Loucy (cell line): ENCODE data around the gene BRD3OS.

ENCODE experiments used
- H2AFZ ChIP-seq: fragments of 200-600 bp; sonication (generic); 2 replicates; pipeline ENCODE4 v1.6.0; 2016; ENCODE audit warnings: antibody characterized with exemption, mild to moderate bottlenecking, low read length, moderate library complexity
- H3F3A ChIP-seq: fragments of 200-600 bp; 2 replicates; pipeline ENCODE4 v1.6.0; 2016; ENCODE audit warnings: antibody characterized with exemption, low read depth, mild to moderate bottlenecking
- H3K27me3 ChIP-seq: fragments of 200-600 bp; sonication (generic); 2 replicates; pipeline ENCODE4 v1.6.1; 2014; ENCODE audit warnings: low read length, mild to moderate bottlenecking; ENCODE audit not compliant: insufficient read depth, poor library complexity, severe bottlenecking
- H3K36me3 ChIP-seq: fragments of 200-600 bp; sonication (generic); 2 replicates; pipeline ENCODE4 v1.6.1; 2016; ENCODE audit warnings: low read length; ENCODE audit not compliant: insufficient read depth
- H3K4me1 ChIP-seq: fragments of 200-600 bp; sonication (generic); 2 replicates; pipeline ENCODE4 v1.5.1; 2014; ENCODE audit warnings: low read length, mild to moderate bottlenecking; ENCODE audit not compliant: insufficient read depth, poor library complexity, severe bottlenecking
- H3K4me2 ChIP-seq: fragments of 200-600 bp; sonication (generic); 2 replicates; pipeline ENCODE4 v1.6.0; 2014; ENCODE audit warnings: antibody characterized with exemption, low read length, low read depth, mild to moderate bottlenecking; ENCODE audit not compliant: poor library complexity, severe bottlenecking
- H3K4me3 ChIP-seq: fragments of 200-600 bp; sonication (generic); 2 replicates; pipeline ENCODE4 v1.5.1; 2014; ENCODE audit warnings: low read length, mild to moderate bottlenecking, mixed read lengths; ENCODE audit not compliant: poor library complexity, severe bottlenecking
- H3K79me2 ChIP-seq: fragments of 200-600 bp; sonication (generic); 2 replicates; pipeline ENCODE4 v1.6.1; 2014; ENCODE audit warnings: low read length; ENCODE audit not compliant: insufficient read depth
- H3K9ac ChIP-seq: fragments of 200-600 bp; sonication (generic); 2 replicates; pipeline ENCODE4 v1.6.0; 2014; ENCODE audit warnings: mild to moderate bottlenecking, low read depth, low read length, moderate library complexity; ENCODE audit not compliant: poor library complexity, severe bottlenecking
- H3K9me2 ChIP-seq: fragments of 200-600 bp; sonication (generic); replicated peaks from 2 replicates; pipeline ENCODE4 v1.6.1; 2016; ENCODE audit warnings: low read depth, low read length, mixed read lengths
- H3K9me3 ChIP-seq: fragments of 200-600 bp; sonication (generic); 2 replicates; pipeline ENCODE4 v1.6.1; 2014; ENCODE audit warnings: mild to moderate bottlenecking, antibody characterized with exemption, low read length, low read depth; ENCODE audit not compliant: insufficient read depth
- H4K20me1 ChIP-seq: fragments of 200-600 bp; sonication (generic); 2 replicates; pipeline ENCODE4 v1.6.0; 2014; ENCODE audit warnings: antibody characterized with exemption, low read length, mild to moderate bottlenecking; ENCODE audit not compliant: insufficient read depth, poor library complexity, severe bottlenecking
- EZH2phosphoT487 ChIP-seq: fragments of 200-600 bp; IDR thresholded peaks from 2 replicates; pipeline ENCODE4 v1.6.1; 2018; ENCODE audit warnings: antibody characterized with exemption, mild to moderate bottlenecking, moderate library complexity, borderline replicate concordance
- TF ChIP-seq, protein P1 (sequence below): fragments of 200-600 bp; sonication (generic); conservative IDR thresholded peaks from 2 replicates; pipeline ENCODE4 v1.5.1; 2014; ENCODE audit warnings: mild to moderate bottlenecking, antibody characterized with exemption, low read length

BRD3OS gene

DNA sequence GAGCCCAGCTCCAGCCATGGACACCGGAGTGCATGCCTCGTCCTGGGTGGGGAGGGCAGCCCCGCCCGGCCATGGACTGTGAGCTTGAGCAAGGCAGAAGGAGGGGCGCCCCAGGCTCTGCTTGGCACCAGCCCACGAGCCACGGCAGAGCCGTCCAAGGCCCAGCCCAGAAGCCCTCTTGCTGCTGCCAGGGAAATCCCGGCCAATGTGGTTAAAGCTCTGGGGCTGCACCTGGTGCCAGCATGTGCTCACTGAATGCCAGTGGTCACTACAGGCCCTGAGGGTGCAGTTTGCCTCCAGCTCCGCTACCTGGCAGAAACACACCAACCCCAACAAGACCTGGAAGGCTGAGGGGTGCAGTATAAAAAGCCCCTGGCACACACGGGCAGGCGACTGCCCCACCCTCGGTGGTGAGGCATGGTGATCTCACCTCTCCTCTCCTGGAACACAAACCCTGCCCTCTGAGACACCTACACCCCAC lies 30.7 kb downstream of the BRD3OS start:
- Histone ChIP-seq H3K79me2 (peaks cover 77% of the 10 kb centered on the region), H3K4me3 (no peak overlapping the region), H3K36me3 (peaks cover 23% of the 10 kb centered on the region; the same call in 1 of the 2 replicates), H3K4me1 (no peaks in the 10 kb centered on the region), H3K9ac (no peak overlapping the region), H4K20me1 (peaks cover 82% of the 10 kb centered on the region), H3K9me2 (no peaks in the 10 kb centered on the region), H3K27me3 (no peaks in the 10 kb centered on the region), H3F3A (no peaks in the 10 kb centered on the region), H3K9me3 (no peaks in the 10 kb centered on the region), H3K4me2 (no peak overlapping the region), H2AFZ (no peak overlapping the region)
- TF ChIP-seq, protein P1, sequence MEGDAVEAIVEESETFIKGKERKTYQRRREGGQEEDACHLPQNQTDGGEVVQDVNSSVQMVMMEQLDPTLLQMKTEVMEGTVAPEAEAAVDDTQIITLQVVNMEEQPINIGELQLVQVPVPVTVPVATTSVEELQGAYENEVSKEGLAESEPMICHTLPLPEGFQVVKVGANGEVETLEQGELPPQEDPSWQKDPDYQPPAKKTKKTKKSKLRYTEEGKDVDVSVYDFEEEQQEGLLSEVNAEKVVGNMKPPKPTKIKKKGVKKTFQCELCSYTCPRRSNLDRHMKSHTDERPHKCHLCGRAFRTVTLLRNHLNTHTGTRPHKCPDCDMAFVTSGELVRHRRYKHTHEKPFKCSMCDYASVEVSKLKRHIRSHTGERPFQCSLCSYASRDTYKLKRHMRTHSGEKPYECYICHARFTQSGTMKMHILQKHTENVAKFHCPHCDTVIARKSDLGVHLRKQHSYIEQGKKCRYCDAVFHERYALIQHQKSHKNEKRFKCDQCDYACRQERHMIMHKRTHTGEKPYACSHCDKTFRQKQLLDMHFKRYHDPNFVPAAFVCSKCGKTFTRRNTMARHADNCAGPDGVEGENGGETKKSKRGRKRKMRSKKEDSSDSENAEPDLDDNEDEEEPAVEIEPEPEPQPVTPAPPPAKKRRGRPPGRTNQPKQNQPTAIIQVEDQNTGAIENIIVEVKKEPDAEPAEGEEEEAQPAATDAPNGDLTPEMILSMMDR, result no peak
- TF ChIP-seq EZH2phosphoT487, result no peak

DNA sequence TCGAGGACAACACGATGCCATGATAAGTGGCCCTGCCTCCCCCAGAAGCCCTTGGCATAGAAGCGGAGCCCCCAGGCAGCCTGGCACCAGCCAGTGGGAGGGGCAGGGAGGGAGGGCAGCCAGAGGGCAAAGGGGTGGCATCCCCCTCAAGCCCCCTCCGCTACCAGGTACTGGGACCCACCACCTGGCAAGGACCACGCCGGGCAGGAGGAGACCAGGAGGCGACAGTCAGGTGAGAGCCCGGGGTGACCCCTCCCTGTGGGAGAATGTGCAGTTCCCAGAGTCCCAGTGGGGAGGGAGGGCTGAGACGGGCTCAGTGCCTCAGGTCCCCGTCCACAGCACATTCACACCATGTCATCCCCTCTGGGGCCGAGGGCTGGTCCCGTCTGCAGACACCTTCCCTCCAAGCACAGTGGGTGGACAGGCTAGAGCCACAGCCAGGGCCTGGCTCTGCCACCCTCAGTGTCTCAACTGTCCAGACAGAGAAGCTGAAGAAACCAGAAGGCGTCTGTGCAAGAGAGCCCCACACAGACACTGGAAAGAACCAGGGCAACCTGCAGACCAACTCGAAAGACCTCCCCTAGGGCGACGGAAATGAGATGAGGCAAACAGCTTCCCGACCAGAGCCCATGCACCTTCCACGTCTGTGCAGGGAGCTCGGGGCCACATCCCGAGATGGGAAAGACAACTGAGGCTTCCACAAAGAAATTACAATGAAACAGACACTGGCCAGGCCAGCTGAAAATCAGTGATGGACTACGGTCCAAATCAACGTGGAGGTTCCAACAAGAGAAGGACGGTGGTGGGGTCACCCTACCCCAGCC lies 31.4 kb downstream of the BRD3OS start:
- Histone ChIP-seq H3K4me1 (no peaks in the 10 kb centered on the region), H3K4me3 (no peak overlapping the region), H2AFZ (no peak overlapping the region), H3K9ac (no peak overlapping the region), H3K79me2 (peaks cover 83% of the 10 kb centered on the region), H3K36me3 (peaks cover 16% of the 10 kb centered on the region; the same call in 1 of the 2 replicates), H3F3A (no peaks in the 10 kb centered on the region), H3K4me2 (no peak overlapping the region), H4K20me1 (peaks cover 89% of the 10 kb centered on the region), H3K9me3 (no peaks in the 10 kb centered on the region), H3K9me2 (no peaks in the 10 kb centered on the region), H3K27me3 (no peaks in the 10 kb centered on the region)
- TF ChIP-seq EZH2phosphoT487, result no peak
- TF ChIP-seq, protein P1, result no peak

DNA sequence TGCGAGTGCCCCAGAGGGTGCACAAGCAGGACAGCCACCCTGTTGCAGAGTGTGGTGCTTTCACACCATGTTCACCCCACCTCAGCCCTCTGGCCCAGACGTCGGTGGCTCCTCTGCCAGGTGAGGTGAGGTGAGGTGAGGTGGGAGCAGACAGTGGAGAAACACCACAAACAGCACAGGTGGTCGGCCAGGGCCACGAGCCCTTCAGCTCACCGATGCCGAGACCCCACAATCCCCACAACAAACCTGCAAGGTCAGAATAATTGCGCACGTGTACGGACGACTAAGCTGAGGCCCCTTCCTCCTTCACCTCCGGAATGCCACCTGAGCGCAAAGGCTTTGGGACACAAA lies 32.0 kb downstream of the BRD3OS start:
- H3K36me3 ChIP-seq, result peaks cover 13% of the 10 kb centered on the region; the same call in 1 of the 2 replicates

More for the DNA sequence above, 32.0 kb downstream of the BRD3OS start:
- H4K20me1 ChIP-seq, result peaks cover 91% of the 10 kb centered on the region
- no peaks in the 10 kb centered on the region for H3K27me3 ChIP-seq
- TF ChIP-seq, protein P1, result no peak
- TF ChIP-seq EZH2phosphoT487, result no peak
- H3K4me1 ChIP-seq, result no peaks in the 10 kb centered on the region
- no peak overlapping the region for H2AFZ ChIP-seq
- H3K79me2 ChIP-seq, result peaks cover 89% of the 10 kb centered on the region
- H3F3A ChIP-seq, result no peaks in the 10 kb centered on the region
- no peaks in the 10 kb centered on the region for H3K9me3 ChIP-seq
- H3K4me2 ChIP-seq, result no peak overlapping the region
- no peak overlapping the region for H3K4me3 ChIP-seq
- no peak overlapping the region for H3K9ac ChIP-seq
- no peaks in the 10 kb centered on the region for H3K9me2 ChIP-seq
